GM12878 (cell line): ENCODE data around the gene ASB10. TPM values are rescaled to one million over a fixed set of nuclear protein-coding genes. Genes with fewer than 3 reads are reported as not detected.

ENCODE experiments used
- ATAC-seq: fragments of 200-7000 bp; cut with Tn5 transposase; 3 replicates; pipeline ENCODE4 v1.9.1; 2020; ENCODE audit warnings: mild to moderate bottlenecking, moderate library complexity
- BruUV-seq: library from RNA; stranded (reverse); fragments of 400-500 nt; replicated peaks from 2 replicates; lab custom pipeline; 2021; lab: Mats Ljungman, UMichigan
- CTCF ChIA-PET: fragments of 300-600 bp; sonication (Branson Sonifier 250); formaldehyde crosslinking; extraction: SDS; loops from one replicate; lab custom pipeline; 2021; ENCODE audit warnings: inconsistent platforms; lab: Yijun Ruan, JAX
- POLR2A ChIA-PET: fragments of 350-600 bp; formaldehyde crosslinking; extraction: SDS; loops from one replicate; lab custom pipeline; 2021; ENCODE audit warnings: inconsistent platforms; lab: Charles Lee
- RAD21 ChIA-PET: fragments of 300-600 bp; sonication (Branson Sonifier 250); formaldehyde crosslinking; loops from one replicate; lab custom pipeline; 2023; ENCODE audit warnings: antibody characterized with exemption; ENCODE audit not compliant: unreplicated experiment; lab: Charles Lee
- SMC1A ChIA-PET: fragments of 300-600 bp; sonication (Branson Sonifier 250); formaldehyde crosslinking; loops from one replicate; lab custom pipeline; 2023; ENCODE audit not compliant: unreplicated experiment, uncharacterized antibody; lab: Charles Lee
- DNase-seq: peaks from one replicate; pipeline ENCODE4 v3.0.0-alpha.2; 2011; ENCODE audit warnings: low read depth, low spot score
- FAIRE-seq: peaks from 3 replicates; lab custom pipeline; 2011; peaks lifted over from hg19 to GRCh38; lab: Jason Lieb, UNC
- H2AFZ ChIP-seq: 2 replicates; pipeline ENCODE4 v1.6.0; 2011; ENCODE audit warnings: low read depth, low read length, control low read depth; ENCODE audit not compliant: control insufficient read depth
- H3K27ac ChIP-seq: 2 replicates; pipeline ENCODE4 v1.5.1; 2011; ENCODE audit warnings: control low read depth; ENCODE audit not compliant: control insufficient read depth, insufficient read depth
- H3K27me3 ChIP-seq, 2 experiments: replicated peaks in 1 of 2; 2 replicates each; pipeline versions ENCODE4 v1.6.0 to v1.6.1; 2011; ENCODE audit warnings: low read length in 1 of 2; ENCODE audit not compliant: control insufficient read depth in 2 of 2, insufficient read depth in 2 of 2
- H3K36me3 ChIP-seq, 2 experiments: 2 replicates each; pipeline ENCODE4 v1.5.1; 2011; ENCODE audit warnings: low read length in 1 of 2; ENCODE audit not compliant: control insufficient read depth in 2 of 2, insufficient read depth in 2 of 2
- H3K4me1 ChIP-seq: 2 replicates; pipeline ENCODE4 v1.6.1; 2011; ENCODE audit warnings: mild to moderate bottlenecking, low read length, moderate library complexity, mixed read lengths; ENCODE audit not compliant: control insufficient read depth, insufficient read depth
- H3K4me2 ChIP-seq: 2 replicates; pipeline ENCODE4 v1.6.0; 2011; ENCODE audit warnings: control low read depth; ENCODE audit not compliant: control insufficient read depth, insufficient read depth
- H3K4me3 ChIP-seq: fragments of 200-600 bp; sonication (generic); 2 replicates; pipeline ENCODE4 v1.5.1; 2016
- H3K79me2 ChIP-seq: 2 replicates; pipeline ENCODE4 v1.6.0; 2011; ENCODE audit warnings: low read length; ENCODE audit not compliant: control insufficient read depth, insufficient read depth
- H3K9ac ChIP-seq: 2 replicates; pipeline ENCODE4 v1.8.0; 2011; ENCODE audit warnings: low read length, control low read depth, mixed read lengths; ENCODE audit not compliant: control insufficient read depth, insufficient read depth
- H3K9me3 ChIP-seq: replicated peaks from 3 replicates; pipeline ENCODE4 v1.5.1; 2011; ENCODE audit warnings: mild to moderate bottlenecking, low read length; ENCODE audit not compliant: control insufficient read depth, insufficient read depth
- H4K20me1 ChIP-seq: 2 replicates; pipeline ENCODE4 v1.6.0; 2011; ENCODE audit not compliant: control insufficient read depth, insufficient read depth
- CUX1 ChIP-seq: IDR thresholded peaks from 2 replicates; pipeline ENCODE4 v1.6.1; 2012; ENCODE audit warnings: improper control_type of control experiment, low read depth, low read length; ENCODE audit not compliant: insufficient replicate concordance
- ELK1 ChIP-seq: IDR thresholded peaks from 2 replicates; pipeline ENCODE4 v1.6.1; 2012; ENCODE audit warnings: low read depth, low read length, improper control_type of control experiment
- FOS ChIP-seq: IDR thresholded peaks from 3 replicates; pipeline ENCODE4 v1.6.1; 2011; ENCODE audit warnings: borderline replicate concordance; ENCODE audit not compliant: insufficient read length; ENCODE audit errors: extremely low read depth
- FOXK2 ChIP-seq: fragments of 450-650 bp; IDR thresholded peaks from 2 replicates; pipeline ENCODE4 v1.6.1; 2017; ENCODE audit warnings: mild to moderate bottlenecking, moderate library complexity
- IKZF1 ChIP-seq: fragments of 450-650 bp; conservative IDR thresholded peaks from 2 replicates; pipeline ENCODE4 v1.6.1; 2017; ENCODE audit warnings: antibody characterized with exemption, mild to moderate bottlenecking
- PKNOX1 ChIP-seq: fragments of 450-650 bp; IDR thresholded peaks from 2 replicates; pipeline ENCODE4 v1.6.1; 2016; ENCODE audit warnings: mild to moderate bottlenecking
- SPI1 ChIP-seq: IDR thresholded peaks from 2 replicates; pipeline ENCODE4 v1.6.1; 2011; ENCODE audit warnings: low read depth, mild to moderate bottlenecking, low read length, moderate library complexity, borderline replicate concordance; ENCODE audit not compliant: insufficient read depth
- STAT3 ChIP-seq: IDR thresholded peaks from 2 replicates; pipeline ENCODE4 v1.6.1; 2011; ENCODE audit warnings: low read depth, low read length, improper control_type of control experiment
- SUZ12 ChIP-seq: fragments of 200-600 bp; sonication (generic); IDR thresholded peaks from one replicate; pipeline ENCODE4 v1.6.1; 2018; ENCODE audit warnings: antibody characterized with exemption, mild to moderate bottlenecking; ENCODE audit not compliant: unreplicated experiment
- TCF7 ChIP-seq: IDR thresholded peaks from 2 replicates; pipeline ENCODE4 v1.6.1; 2014; ENCODE audit warnings: antibody characterized with exemption, borderline replicate concordance
- USF2 ChIP-seq: IDR thresholded peaks from 2 replicates; pipeline ENCODE4 v1.6.1; 2011; ENCODE audit warnings: low read depth, low read length, improper control_type of control experiment, borderline replicate concordance
- WGBS: methylation state at CpG from one replicate; pipeline ENCODE4 v1.1.6; 2016; ENCODE audit warnings: low lambda C conversion rate; ENCODE audit not compliant: insufficient replicate concordance, insufficient coverage; ENCODE audit errors: missing lambda C conversion rate; 5-methylcytosine and 5-hydroxymethylcytosine counted together
- in situ Hi-C: fragments of 300-500 bp; cut with MboI; formaldehyde crosslinking; loops from 9 replicates; pipeline ENCODE4 v1.14.3; 2018; ENCODE audit warnings: mixed read lengths
- intact Hi-C: fragments of 100-400 bp; cut with micrococcal nuclease; formaldehyde crosslinking; loops from one replicate; pipeline ENCODE4 v1.14.2; 2022; ENCODE audit not compliant: unreplicated experiment
- polyA plus RNA-seq, 11 experiments: library from polyadenylated mRNA; depleted of rRNA in 4 of 11; unstranded in 6 of 11; stranded (reverse) in 5 of 11; fragments of >200 nt; fragmentation: Nextera tagmentation in 4 of 11; fragmentation: Illumina TruSeq in 1 of 11; extraction: Ambion mirVana in 4 of 11; extraction: Trizol in 1 of 11; gene quantifications; 1 replicate in 1 of 11; 2 replicates in 10 of 11; pipeline versions ENCODE4 v1.2.1 to v1.2.3, GENCODE V29; 2011 to 2016; ENCODE audit warnings: inconsistent platforms in 2 of 11, missing spikeins in 2 of 11, low read depth in 1 of 11
- total RNA-seq, 4 experiments: library from RNA; depleted of rRNA in 3 of 4; stranded (reverse); fragments of >200 nt in 3 of 4; fragmentation: Illumina TruSeq in 1 of 4; extraction: Trizol in 1 of 4; gene quantifications; 2 replicates each; pipeline versions ENCODE4 v1.2.1 to v1.2.3, GENCODE V29; 2013 to 2021

The ASB10 gene
- total and polyA plus RNA-seq, 10 of the 15 experiments (the other 5 are each of a cell fraction or from before 2014, with no cell fraction given), result not detected

- no peak for TF ChIP-seq PKNOX1
- no peak for TF ChIP-seq FOXK2
- no peak for TF ChIP-seq USF2
These were observed 57.7 kb downstream of the ASB10 start (continued) for GRCh38 chr7:151129117-151129959.

- DNase-seq (no peak), FAIRE-seq (no peak), ATAC-seq (no peak)
- 86% methylated on average over 8 of the region's 8 CpGs for WGBS
- Histone ChIP-seq H4K20me1 (no peaks in the 10 kb centered on the region), H3K4me1 (no peaks in the 10 kb centered on the region), H3K79me2 (no peaks in the 10 kb centered on the region), H3K4me3 (no peak overlapping the region), H3K27me3 (no peaks in the 10 kb centered on the region), H3K27ac (no peak overlapping the region), H3K36me3 (peaks cover 6 to 13% of the 10 kb centered on the region in 2 experiments; a peak in 3 of 4 replicates), H2AFZ (no peak overlapping the region), H3K9ac (no peak overlapping the region), H3K9me3 (no peaks in the 10 kb centered on the region), H3K4me2 (no peak overlapping the region)
- in situ Hi-C loops (no loop called here), intact Hi-C loops (no loop called here)
- ChIA-PET CTCF (interaction anchor here (1.5 kb wide), 1 partner anchor 116 kb away, joined by 3 read pairs; no protein-coding TSS in a partner anchor), SMC1A (no interaction called here), POLR2A (no interaction called here), RAD21 (no interaction called here)
- no TSS peak for BruUV-seq
- TF ChIP-seq IKZF1 (no peak), STAT3 (no peak), ELK1 (no peak), SPI1 (no peak), FOS (no peak), CUX1 (no peak), SUZ12 (no peak), TCF7 (no peak)
These were observed 58.3 kb downstream of the ASB10 start for GRCh38 chr7:151128716-151129115.
